ENCODE data around the gene LYST.
"Not testable (repeated sequence)": the region's sequence is repeated elsewhere in the genome, so short reads cannot be mapped to it uniquely, and the experiment has no call there.

Gene LYST

DNA sequence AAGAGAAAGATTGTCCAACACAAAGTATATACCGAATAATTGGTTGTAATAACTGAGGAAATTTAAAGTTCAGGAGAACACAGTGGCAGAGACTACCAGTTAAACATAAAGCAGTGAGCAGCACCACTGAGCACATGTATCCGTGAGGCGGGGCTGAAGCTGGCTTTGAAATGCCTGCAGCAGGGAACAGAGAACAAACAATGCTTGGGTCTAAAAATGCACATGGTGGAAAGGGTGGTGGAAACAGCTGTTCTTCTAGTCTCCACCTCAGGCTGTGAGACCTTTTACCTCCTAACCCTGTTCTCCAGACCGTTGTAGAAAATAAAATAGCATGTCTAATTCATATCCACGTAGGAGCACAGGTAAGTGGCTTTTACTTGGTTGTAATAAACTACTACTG, 209.4 kb downstream of the LYST start:
- no peak for DNase-seq (ENCODE audit: low read depth in 2 of 2)

DNA sequence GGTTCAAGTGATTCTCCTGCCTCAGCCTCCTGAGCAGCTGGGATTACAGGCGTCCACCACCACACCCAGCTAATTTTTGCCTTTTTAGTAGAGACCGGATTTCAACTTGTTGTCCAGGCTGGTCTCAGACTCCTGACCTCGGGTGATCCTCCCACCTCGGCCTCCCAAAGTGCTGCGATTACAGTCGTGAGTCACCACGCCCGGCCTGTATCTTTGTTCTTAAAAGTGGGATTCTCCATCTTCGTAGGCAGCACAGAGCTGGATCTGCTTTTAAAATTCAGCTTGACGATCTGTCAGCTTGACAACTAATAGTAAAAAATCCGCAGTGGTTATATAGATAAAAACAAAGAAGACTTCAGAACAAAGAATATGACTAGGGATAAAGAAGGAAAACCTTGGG, 214.3 kb downstream of the LYST start:
- DNase-seq (ENCODE audit: low read depth in 2 of 2): no peak

DNA sequence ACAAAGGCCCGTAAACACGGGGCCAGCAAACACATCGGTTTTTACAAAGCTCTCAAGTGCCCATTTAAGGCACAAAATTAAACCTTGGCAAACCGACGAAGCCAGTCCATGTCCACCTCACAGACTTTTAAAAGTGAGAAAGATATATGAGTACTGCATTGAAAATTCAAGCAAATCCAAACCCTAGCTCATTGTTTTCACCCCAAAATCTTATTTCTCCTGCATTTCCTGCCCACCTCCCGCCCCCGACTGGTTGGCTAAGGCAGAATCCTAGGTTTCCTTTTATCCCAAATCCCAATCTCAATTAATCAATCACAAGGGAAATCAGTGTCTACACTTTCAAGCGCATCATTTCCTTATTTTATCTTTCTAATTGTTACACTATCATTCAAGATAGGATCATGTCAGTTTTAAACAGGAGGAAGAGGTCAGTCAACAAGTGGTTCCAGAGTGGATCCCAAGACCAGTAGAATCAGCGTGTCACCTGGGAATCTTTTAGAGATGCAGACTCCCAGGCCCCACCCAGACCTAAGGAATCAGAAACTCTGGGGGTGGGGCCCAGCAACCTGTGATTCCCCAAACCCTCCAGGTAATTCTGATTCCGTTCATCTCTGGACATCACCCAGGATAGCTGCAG, 215.4 kb downstream of the LYST start:
- DNase-seq (ENCODE audit: low read depth in 2 of 2): no peak

DNA sequence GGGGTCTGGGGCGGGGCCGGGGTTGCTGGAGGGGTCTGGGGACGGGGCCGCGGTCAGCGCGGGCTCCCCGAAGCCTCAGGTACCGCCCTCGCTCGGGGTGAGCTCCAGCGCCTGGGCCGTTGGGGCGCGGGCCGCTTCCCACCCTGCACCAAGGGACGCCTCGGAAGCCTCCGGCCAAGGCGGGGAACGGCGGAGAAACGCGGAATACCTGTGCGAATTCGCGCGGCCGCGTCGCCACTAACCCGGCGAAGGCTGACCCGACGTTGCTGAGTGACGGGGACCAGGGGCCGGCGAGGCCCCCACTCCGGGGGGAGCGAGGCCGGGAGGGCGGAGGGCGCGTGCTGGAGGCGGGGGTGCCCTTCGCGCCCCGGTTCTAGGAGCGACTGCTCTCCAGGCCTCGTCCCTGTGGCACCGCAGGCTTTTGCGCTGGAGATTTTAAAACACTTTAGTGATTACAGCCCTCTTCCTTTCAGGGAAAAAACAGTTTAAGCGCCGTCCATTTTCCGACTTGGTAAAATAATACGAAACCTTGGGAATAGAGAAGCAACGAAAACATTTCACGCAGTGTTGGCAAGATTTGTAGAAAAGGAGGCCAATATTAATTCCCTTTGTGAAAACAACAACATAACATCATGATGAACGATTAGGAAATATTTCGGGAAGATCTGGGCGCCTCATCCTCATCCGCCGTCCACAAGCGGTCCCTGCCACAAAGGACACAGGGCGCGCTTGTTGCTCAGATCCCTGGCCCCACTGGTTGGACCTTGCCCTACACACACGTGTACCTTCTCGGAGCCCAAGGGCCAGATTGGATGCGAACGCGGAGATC, 216.2 kb downstream of the LYST start:
- DNase-seq (ENCODE audit: low read depth in 2 of 2): no peak

DNA sequence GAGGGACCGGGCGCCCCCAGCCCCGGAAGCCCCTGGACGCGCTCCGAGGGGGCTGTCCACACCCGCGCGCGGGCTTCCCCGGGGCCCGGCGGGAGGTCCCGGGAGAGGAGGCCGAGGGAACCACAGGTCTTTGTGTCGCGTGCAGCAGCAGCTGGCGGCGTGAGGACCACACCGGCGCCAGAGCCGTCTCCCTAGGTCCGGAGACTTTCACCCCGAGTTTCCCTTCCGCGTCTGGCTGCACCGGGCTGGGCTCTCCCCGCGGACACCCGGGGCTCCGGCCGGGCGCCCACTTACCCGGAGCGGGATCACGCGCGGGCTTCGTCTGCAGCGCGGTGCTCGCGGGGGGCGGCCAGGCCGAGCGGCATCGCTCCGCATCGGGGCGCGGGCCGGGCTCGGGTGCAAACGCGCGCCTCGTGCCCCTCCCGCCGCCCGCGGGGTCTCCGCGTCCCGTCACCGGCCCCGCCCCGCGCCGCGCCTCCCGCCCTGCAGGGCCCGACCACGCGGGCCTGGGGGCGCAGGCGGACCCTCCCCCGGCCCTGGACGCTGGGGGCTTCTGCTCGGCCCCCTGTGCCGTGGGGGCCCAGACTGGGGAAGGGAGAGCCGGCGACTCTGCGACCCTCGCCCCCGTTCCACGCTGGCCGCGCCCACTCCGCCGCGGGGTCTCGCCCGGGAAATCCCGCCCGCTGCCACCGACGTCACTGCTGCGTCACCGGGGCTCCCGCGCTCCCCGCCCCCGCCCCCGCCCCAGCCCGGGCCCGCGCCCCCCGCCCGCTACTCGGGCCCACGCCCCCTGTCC, 217.1 kb downstream of the LYST start, which contains the start of gene GNG4:
GNG4 (minus strand) TSS at position 417 of the 796 bp plus-strand sequence. CDS start 65,946 bp downstream, outside the sequence.
- no peak for DNase-seq (ENCODE audit: low read depth in 2 of 2)

DNA sequence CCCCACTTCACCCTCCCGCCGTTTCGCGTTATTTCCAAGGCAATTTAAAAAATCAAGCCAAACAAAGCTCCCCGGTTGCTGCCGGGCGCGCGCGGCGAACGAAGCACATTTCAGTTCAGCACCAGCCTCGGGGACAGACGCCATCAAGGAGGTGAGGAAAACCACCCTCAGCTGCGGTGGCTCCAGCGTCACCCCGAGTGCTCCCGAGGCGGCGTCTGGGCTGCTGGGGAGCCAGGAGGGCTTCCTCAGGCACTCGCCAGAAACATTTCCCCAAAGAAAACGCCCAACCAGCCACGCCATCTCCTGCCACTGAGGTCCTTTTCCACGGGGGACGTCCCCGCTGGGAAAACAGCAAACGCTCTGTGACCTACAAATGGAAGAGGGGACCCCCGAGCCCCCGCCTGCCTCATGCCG, 217.7 kb downstream of the LYST start:
- peak; percentile 17 to 45 for DNase-seq (ENCODE audit: low read depth in 2 of 2)

DNA sequence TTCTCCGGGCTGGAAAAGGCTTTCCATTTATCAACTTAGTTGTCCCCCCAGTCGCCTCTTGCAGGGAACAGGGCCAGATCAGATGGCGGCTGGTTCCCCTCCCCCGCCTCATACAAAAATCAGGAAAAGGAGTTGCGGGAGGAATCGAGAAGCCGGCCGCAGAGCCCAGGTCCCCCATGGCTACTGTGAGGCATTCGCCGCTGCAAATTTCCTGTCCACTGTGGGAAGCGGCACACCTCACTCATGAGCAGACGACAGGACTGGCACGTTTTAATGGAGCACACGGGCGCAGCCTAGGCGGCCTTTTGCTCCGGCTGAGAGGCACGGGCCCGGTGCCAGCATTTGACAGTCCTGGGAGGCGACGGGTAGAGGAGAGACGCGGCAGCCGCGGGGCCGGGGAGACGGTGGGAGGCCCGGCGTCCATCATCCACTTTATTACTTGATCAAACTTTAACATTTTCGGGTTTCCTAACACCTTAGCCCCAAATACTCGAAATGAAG, 218.2 kb downstream of the LYST start:
- DNase-seq (ENCODE audit: low read depth in 2 of 2): no peak

DNA sequence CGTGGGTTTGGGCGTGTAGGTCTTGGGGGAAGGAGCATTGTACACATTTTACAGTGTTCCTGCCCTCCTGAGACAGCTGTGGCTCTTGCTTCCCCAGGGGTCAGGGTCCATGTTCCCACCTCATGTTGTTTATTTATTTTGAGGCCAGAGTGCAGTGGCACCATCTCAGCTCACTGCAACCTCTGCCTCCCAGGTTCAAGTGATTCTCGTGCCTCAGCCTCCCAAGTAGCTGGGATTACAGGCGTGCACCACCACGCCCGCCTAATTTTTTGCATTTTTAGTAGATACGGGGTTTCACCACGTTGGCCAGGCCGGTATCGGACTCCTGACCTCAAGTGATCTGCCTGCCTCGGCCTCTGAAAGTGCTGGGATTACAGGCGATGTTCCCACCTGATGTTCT, 219.2 kb downstream of the LYST start:
- not testable (repeated sequence) for DNase-seq (ENCODE audit: low read depth in 2 of 2)

DNA sequence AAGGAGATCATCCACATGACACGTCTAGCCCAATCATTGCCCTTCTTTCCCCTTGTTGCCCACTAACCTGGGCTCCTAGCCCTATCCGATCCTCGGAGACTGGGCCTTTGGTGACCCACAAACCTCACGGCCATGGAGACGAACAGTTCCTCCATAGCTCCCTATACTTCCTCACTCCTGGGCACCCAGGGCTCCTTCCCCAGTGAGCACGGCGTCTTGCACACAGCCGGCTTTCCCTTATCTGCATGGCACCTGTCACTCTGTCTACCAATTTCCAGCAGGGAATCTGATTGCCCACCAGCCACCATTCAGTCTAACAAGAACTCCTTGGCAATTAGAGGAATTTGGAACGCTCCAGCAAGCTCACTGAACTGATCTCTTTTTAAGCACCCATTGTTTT, 220.2 kb downstream of the LYST start:
- DNase-seq (ENCODE audit: low read depth in 2 of 2): no peak

DNA sequence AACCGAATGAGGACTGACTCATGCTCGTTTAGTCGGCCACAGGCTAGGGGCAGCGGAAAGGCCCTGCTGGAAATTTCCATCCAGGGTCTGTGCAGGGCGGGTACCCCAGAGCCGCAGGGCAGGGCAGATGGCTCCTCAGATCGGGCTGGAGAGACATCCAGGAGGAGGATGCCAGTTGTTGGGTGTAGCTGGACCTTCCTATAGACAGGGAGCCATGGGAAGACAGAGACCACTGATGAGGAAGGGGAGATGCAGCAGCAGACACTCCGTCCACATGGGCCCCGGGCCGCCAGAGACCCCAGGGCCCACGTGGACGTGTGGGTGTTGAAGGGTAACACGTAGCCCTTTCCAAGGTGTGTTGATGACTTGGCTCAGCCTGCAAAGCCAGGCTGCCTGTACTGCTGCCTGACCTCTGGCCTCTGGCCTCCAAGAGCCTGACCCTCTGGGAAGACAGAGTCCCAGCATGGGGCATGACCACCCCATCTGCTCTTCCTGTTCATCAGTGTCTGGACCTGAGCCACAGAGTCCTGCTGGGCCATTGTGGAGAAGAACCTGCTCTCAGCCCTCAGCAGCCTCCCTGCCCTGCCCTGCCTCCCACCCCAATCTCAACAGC, 221.9 kb downstream of the LYST start:
- no peak for DNase-seq (ENCODE audit: low read depth in 2 of 2)

DNA sequence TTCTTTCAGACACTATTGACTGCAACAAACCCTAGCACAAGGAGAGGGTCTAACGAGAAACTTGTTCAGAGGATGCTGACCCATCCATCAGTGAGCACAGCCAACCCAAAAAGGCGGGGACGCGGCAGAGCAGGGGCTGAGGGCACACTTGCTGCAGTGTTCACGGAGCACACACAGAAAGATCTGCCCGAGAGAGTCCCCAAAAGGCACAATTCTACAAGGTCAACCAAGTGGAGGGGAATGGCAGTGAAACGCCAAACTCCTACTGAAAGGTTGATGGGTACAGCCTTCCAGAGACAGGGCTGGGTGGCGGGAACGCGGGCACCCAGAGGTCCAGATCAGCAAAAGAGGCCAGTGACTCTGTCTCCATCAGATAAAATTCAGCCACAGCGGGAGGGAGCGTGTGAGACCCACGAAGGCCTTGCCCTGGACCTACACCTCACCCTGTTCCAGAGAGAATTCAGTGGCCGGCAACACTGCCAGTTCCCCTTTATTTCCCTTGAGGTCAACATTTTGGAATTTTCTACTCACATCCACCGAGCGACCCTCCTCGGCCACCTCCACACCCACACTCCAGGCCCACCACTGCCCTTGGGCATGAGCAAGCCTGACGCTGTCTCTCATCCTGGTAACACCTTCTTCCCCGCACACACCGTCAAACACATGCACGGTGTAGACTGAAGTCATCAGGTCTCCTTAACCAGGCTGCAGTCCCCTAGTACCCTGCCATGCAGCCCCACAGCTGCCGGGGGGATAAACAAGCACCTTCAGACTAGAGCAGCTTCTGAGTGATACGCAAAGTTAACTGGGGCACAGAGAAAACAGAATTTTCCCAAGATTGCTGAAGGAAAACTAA, 222.6 kb downstream of the LYST start:
- no peak for DNase-seq (ENCODE audit: low read depth in 2 of 2)

DNA sequence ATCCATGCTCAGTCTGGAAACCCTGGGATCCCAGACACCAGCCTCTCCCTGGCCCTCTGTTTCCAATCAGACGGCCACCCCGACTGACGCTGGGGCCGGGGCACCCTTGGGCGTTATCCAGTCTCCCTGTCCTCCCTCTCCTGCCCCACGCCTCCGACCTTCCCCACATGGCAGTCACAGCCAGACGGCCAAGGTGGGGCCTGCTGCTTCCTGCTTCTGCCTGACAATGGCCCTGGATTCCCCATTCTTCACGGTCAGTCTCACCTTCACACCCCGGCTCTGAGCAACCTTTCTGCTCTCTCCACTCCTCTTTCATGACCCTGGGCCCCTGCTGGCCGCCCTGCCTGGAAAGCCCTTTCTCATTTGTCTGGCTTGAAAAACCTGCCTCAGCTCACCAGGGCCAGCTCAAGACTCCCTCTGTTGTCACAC, 223.7 kb downstream of the LYST start:
- no peak for DNase-seq (ENCODE audit: low read depth in 2 of 2)

DNA sequence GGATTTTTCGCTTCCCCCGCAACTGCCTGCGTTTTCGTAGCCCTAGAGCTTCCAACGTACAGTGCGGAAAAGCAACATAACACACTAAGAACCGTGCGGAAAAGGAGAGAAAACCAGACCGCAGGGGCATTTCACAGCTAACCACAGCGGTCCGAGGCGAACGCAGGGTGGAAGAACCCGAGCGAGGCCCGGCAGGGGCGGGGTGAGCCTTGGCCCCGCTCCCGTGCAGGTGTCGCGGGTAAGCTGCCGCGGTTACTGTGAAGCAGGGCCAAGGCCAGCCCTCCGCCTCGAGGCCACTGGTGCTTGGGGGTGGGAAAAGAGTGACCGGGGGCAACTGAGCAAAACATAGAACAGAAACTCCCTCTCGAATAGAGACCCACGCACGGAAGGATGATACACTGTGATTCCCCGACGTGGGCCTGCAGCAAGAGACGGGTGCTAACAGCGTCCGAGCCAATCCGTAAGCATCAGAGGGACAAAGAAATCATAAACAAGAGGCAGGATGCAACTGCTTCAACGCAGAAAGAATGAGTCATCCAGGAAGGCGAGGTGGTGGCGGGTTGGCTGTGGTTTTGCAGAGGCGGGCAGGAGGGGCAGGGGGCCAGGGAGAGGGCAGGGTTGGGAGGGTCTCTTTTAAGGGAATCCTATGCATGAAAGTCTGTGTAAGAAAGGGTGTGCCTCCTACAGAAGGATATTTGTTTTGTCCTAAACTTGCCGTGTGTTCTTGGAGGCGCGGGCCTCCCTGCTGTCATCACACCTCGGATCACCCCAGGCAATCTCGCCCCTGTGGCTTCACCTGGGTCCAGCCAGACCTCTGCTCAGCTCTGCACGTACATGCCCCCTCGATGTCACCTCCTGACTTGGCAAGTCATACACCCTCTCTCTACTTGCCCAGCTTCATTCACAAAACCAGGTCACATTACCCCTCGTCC, 224.4 kb downstream of the LYST start:
- peak; percentile 23 to 50 for DNase-seq (ENCODE audit: low read depth in 2 of 2)

DNA sequence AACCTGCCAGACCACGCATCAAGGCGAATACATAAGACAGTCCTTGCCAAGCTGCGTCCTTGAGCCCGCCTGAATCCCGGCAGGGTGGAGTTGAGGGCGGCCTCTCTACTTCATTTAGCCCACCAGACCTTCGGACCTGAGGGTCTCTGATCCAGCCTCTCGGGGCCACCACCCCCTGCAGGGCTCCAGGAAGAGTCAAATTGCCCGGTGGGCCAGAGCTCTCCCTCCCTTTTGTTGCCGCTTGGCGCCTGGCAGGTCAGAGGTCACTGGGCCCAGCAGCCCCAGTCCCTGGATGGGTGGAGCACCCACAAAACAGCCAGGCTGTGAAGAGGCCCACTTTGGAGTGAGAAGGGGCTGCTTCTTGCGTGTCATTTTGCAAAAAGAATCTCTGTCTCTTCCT, 226.1 kb downstream of the LYST start:
- no peak for DNase-seq (ENCODE audit: low read depth in 2 of 2)

DNA sequence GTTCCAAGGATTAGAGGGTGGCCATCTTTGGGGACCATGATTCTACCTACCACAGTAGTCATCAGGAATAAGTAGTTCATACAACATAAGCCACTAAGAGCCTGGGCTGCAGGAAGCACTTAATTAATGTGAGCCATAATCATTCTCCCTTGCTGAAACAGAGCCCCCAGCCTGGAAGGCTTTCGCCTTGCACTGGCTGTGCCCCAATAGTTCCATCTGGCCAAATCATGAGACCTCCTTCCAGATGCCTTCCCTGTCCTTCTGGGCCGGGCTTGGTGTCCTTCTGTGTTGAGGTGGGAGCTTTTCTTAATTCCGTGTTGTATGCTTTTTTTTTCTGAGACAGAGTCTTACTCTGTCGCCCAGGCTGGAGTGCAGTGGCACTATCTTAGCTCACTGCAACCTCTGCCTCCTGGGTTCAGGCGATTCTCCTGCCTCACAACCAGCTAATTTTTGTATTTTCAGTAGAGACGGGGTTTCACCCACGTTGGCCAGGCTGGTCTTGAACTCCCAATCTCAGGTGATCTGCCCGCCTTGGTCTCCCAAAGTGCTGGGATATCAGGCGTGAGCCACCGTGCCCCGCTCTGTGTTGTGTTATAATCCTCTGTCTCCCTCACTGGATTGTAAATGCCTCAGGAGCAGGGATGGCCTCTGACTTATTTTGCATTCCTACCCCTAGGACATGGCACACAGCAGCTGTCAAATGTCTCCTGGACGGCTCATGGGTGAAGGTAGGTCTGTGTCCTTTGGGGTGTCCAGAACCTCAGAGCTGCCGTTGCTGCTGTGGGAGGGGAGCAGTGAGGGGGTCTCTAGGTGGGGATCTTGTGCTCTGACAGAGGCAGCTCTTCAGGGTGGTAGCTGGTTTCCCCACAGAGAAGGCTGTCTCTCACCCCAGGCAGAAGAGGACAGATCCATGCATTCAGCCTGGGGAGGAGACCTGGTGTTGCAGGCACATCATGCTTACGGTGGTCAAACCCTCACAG, 227.2 kb downstream of the LYST start:
- DNase-seq (ENCODE audit: low read depth in 2 of 2): no peak

DNA sequence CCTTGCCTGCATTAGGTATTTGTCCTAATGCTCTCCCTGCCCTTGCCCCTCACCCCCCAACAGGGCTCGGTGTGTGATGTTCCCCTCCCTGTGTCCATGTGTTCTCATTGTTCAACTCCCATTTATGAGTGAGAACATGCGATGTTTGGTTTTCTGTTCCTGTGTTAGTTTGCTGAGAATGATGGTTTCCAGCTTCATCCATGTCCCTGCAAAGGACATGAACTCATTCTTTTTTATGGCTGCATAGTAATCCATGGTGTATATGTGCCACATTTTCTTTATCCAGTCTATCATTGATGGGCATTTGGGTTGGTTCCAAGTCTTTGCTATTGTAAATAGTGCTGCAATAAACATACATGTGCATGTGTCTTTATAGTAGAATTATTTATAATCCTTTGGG, 228.1 kb downstream of the LYST start:
- not testable (repeated sequence) for DNase-seq (ENCODE audit: low read depth in 2 of 2)

DNA sequence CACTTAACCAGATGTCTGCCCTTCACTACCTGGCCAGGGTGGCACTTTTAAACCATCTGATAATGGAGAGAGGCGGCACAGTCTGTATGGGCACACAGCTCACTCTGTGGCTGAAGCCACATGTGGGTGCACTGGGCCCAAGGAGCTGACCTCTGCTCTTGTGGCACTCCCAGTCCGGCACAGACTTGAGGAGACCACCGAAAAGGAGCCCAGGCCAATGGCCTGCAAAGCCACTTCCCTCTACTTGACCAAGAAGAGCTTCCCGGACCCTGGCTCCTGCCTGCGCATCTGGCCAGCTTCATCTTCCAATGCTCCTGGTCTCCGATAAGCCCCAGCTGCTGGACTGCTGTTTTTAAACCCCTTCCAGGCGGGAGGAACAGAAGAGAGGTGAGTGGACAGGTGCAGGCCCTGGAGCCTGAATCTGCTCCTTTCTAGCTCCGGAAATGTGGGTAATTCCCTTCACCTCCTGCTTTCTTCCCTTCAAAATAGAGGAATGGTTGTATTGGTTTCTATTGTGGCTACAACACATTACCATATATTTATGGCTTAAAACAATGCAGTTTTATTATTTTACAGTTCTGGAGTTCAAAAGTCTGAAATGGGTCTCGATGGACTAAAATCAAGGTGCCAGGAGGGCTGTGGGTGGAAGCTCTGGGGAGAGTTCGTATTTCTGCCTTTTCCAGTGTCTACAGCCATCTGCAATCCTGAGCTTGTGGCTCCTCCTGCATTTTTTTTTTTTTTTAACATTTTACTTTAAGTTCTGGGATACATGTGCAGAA, 228.8 kb downstream of the LYST start:
- DNase-seq (ENCODE audit: low read depth in 2 of 2): no peak

All from stimulated activated CD4-positive, alpha-beta T cell treated with anti-CD3 and anti-CD28 coated beads, Interleukin-12 subunit alpha, Interleukin-12 subunit beta, amount 100 ng/mL, for 24 hours (primary cell).